DMS114 treated with DMSO at 0.1 percent for 48 hours (cell line): ENCODE measurements around the gene RCC1.
A peak's percentile ranks its signal among the peaks of the same experiment; 100 is the strongest.
"Not testable (repeated sequence)": the region's sequence is repeated elsewhere in the genome, so short reads cannot be mapped to it uniquely, and the experiment has no call there.

Source experiments
- DNase-seq: peaks from one replicate; lab custom pipeline; 2025; ENCODE audit not compliant: unreplicated experiment; lab: John Stamatoyannopoulos, UW

Gene RCC1, protein sequence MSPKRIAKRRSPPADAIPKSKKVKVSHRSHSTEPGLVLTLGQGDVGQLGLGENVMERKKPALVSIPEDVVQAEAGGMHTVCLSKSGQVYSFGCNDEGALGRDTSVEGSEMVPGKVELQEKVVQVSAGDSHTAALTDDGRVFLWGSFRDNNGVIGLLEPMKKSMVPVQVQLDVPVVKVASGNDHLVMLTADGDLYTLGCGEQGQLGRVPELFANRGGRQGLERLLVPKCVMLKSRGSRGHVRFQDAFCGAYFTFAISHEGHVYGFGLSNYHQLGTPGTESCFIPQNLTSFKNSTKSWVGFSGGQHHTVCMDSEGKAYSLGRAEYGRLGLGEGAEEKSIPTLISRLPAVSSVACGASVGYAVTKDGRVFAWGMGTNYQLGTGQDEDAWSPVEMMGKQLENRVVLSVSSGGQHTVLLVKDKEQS

DNA sequence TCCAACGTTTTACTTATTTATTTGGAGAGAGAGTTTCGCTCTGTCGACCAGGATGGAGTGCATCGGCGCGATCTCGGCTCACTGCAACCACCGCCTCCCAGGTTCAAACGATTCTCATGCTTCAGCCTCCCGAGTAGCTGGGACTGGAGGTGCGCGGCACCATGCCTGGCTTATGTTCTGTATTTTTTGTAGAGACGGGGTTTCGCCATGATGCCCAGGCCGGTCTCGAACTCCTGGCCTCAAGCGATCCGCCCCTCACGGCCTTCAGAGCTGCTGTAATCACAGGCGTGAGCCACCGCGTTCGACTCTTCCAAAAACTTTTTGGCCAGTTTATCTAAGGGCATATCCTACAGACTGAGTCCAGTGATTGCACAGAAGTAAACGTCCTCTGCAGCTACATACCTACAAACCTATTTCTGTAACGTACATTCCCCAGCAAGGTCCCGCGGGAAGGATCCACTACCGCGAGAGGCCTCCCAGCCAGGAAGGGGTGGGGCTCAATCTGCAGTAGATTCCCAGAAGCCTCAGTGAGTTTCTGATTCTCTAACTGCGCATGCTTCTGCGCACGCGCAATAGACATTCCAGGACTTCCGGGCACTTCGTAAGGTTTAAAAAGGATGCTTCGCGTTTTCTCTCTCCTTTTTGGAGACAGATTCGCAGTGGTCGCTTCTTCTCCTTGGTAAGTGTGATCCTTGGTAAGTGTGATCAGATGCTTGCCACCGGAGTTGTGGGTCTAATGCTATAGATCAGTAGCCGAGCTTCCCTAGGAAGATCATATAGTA is at the start of gene RCC1:
Gene RCC1 (plus strand): TSS at position 638 of the 782 bp plus-strand sequence. CDS start 23,824 bp downstream, outside the sequence.
- DNase-seq: peak; percentile 95

DNA sequence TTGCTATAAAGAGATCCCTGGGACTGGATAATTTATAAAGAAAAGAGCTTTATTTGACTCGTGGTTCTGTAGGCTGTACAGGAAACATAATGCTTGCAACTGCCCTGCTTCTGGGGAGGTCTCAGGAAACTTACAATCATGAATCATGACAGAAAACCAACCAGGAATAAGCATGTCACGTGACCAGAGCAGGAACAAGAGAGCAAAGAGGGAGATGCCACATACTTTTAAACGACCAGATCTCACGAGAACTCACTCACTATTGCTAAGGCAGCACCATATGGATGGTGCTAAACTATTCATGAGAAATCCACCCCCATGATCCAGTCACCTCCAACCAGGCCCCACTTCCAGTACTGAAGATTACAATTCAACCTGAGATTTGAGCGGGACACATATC is 49.8 kb upstream of the RCC1 start:
- no peak for DNase-seq

DNA sequence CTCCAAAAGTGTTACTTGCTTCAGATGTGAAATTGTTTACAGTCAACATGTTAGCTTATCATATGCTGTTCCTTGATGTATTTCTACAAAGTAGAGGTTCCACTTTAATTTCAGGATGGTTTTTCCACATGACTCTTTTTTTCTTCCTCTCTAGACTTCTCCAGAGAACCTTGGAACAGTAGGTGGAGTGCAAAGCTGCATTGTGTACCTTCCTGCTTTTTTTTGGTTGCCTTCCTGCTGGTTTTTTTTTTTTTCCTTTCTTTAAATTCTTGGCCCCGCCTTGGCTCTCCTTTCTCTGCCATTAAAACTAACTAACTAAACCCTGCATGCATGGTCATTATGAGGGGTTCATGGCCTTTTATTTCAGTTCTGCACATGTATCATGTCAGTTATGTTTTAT is 48.2 kb upstream of the RCC1 start:
- no peak for DNase-seq

DNA sequence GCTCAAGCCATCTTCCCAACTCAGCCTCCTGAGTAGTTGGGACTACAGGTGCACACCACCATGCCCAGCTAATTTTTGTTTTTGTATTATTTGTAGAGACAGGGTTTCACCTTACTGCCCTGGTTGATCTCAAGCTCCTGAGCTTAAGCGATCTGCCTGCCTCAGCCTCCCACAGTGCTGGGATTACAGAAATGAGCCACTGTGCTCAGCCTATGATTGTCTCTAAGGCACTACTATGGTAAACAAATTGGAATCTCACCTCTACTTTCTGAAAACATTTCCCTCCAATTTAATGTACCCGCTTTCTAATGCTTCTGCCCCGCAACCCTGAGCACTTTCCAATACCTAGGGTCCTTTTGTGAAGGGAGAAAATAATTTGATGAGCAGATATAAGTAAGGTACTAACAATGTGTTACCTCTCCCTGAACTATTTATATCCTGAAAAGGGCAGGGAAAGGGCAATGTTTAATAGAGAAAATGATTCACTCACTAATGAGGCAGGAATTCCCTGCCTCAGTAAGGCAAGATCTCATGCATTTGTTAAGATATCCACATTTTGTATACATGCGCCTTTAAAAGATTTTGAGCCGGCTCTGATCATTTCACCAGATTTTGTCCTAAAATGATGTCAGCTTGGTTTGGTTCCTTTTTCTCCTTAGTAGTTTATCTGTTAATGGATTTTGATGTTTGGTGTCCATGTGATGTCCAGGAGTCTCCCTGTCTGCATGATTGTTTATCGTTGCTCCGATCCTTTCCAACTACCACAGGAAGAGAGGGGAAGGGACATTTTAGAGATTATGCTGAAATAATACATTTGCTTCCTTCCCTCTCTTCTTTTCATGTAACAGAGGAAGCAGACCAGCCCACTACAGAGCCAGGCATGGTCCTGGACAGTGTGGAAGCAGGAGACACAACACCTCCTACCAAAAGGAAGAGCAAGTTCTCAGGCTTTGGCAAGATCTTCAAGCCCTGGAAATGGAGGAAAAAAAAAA is 47.3 kb upstream of the RCC1 start:
- no peak for DNase-seq

DNA sequence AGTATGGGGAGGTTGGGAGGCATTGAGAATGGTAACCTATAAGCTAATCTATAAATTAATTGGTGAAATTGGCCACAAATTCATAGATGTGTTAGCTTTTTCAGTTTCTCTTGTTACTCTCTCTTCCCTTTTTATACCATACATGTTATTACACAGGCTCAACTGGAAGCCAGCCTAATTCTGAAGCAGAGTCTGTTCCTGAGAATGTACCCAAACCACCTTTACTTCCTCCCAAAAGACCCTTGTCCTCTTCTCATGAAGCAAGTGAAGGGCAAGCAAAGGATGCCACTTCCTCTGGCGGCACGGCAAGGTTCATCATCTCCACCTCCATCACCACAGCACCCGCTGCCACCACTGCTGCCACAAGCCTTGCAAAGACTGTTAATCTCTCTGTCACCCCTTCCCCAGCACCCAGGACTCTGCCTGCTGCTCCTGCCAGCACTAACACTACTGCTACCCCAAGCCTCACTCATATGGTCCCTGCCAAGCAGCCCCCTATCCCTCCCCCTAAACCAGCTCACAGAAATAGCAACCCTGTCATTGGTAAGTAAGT is 39.5 kb upstream of the RCC1 start:
- DNase-seq: no peak

DNA sequence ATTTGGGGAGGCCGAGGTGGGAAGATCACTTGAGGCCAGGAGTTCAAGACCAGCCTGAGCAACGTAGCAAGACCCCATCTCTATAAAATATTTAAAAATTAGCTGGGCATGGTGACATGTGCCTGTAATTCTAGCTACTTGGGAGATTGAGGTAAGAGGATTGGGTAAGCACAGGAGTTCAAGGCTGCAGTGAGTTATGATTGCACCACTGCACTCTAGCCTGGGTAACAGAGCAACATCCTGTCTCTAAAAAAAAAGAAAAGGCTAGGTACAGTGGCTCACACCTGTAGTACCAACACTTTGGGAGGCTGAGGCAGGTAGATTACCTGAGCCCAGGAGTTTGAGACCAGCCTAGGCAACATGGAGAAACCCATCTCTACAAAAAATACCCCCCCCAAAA is 35.7 kb upstream of the RCC1 start:
- DNase-seq: no peak

DNA sequence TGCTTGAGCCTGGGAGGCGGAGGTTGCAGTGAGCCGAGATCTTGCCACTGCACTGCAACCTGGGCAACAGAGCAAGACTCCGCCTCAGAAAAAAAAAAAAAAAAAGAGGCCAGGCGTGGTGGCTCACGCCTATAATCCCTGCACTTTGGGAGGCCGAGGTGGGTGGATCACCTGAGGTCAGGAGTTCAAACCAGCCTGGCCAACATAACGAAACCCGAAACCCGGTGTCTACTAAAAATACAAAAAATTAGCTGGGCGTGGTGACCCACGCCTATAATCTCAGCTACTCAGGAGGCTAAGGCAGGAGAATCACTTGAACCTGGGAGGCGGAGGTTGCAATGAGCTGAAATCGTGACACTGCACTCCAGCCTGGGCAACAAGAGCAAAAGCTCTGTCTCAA is 26.3 kb upstream of the RCC1 start:
- DNase-seq: not testable (repeated sequence)

DNA sequence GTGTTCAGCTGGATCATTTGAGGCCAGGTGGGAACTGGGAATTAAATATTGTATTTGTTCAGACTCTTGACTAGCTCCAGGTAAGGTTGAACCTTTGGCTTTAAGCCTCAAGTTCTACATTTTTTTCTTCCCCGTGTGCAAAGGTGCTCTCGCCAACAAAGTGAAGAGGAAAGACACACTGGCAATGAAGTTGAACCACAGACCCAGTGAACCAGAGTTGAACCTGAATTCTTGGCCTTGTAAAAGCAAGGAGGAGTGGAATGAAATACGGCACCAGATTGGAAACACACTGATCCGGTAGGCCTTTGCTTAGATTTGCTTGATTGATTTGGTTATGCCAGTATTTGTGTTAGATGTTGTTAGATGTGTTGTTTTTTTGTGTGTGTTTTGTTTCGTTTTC is 25.5 kb upstream of the RCC1 start:
- no peak for DNase-seq

DNA sequence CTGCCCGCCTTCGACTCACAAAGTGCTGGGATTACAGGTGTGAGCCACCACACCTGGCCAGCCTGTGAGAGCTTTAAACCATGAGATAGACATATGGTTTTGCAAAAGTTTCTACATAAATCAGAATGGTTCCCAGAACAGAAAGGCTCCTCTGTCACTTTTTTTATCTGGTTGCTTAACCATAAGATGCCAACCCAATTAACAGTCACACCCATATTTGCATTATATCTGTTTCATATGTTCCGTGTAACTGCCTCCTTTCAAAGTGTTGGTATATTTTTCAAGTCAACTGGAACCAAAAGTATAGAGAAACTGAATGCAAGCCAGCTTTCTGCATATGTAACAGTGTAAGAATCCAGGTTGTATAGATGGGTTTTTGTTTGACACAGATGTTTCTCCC is 23.7 kb upstream of the RCC1 start:
- no peak for DNase-seq

DNA sequence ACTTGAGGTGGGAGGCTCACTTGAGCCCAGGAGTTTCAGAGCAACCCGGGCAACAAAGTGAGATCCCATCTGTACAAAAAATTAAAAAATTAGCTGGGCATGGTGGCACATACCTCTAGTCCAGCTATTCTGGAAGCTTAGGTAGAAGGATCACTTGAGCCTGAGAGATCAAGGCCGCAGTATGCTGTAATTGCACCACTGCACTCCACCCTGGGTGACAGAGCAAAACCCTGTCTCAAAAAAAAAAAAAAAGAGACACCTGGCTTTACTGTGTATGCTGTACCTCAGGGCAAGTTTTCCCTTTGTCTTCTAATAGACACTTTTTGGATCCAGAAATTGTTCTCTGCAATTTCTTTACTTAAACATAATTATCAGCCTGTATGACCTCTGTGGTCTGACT is 23.1 kb upstream of the RCC1 start:
- no peak for DNase-seq

DNA sequence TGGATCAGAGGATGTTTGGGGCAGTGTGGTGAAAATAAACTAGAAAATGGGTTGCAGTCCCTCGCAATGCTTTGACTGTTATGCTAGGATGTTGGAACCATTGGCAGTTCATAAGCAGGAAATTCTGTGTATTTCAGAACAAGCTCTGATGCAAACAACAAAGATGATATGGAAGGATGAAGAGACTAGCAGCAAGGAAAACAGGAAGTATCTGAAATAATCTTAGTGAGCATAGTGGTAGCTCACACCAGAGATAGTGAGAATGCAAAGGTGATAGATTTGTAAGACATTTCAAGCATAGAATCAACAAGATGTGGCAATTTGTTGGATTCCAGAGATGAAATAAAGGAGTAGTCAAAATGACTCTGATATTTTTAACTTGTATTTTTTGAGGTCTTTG is 11.1 kb upstream of the RCC1 start:
- DNase-seq: no peak

DNA sequence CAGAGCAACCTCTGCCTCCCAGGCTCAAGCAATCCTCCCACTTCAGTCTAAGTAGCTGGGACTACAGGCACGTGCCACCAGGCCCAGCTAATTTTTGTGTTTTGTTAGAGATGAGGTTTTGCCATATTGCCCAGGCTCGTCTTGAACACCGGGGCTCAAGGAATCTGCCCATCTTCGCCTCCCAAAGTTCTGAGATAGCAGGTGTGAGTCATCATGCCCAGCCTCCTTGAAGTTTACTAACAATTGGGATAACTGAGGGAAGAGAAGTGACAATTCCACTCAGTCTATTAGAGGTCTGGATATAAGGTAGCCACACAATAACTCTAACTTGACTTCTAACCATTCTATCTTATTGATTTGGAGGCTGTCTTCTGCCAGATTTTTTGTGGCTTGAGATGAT is 6.3 kb upstream of the RCC1 start:
- DNase-seq: no peak

DNA sequence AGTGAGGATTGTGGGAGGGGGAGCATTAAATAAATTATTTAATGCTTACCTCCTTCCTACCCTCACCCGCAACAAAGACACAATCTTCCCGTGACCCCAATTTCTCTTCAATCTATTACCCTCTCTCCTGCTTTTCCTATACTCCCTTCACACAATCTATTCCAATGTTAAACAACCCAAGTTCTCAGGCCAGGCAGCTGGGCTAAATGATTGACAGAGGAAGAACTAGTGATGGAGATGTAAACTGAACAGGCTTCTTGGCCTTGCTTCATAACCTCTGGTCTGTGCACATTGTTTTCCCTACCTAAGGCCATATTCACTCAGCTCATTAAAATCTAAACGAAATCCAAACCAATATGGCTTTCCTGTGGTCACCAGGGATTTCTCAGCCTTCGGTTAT is 3.9 kb upstream of the RCC1 start:
- no peak for DNase-seq

DNA sequence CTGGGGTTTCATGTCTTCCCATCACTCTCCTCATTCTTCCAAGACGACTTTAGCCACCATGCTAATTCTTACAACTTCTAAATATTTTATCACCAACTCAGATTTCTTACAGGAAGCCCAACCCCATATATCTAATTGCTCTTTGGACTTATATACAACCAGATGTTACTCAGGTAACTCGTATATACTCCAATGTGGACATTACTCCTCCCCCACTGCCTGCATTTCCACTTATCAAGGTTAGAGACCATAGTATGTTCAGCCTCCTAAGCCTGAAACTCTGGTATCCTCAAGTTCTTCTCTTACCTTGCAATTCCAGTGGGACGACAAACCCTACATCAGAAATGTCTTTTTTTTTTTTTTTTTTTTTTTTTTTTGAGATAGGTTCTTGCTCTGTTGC is 2.7 kb upstream of the RCC1 start:
- no peak for DNase-seq

DNA sequence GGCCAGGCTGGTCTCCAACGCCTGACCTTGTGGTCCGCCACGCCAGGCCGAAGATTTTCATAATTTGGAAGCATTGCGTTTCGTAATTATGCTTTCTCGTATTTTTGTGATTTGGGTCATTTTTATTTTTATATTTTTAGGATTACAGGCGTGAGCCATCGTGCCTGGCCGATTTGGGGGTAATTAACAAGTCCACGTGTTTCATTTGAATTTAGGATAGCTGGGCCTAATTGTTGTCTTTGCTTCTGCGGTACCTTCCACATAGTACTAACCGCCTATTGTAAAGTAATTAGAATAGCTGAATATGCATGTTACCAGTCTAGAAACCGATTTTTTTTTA is 1.0 kb downstream of the RCC1 start:
- no peak for DNase-seq

DNA sequence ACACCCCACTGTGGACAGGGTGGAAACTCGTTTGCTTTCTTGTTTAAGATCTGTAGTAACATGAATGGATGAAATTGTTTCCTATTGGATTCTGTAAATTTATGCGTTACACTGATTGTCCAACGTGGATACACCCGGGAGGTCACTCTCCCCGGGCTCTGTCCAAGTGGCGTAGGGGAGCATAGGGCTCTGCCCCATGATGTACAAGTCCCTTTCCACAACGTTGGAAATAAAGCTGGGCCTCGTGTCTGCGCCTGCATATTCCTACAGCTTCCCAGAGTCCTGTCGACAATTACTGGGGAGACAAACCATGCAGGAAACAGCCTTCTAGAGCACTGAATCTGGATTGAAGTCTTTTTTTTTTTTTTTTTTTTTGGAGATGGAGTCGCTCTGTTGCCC is 1.4 kb downstream of the RCC1 start:
- DNase-seq: no peak

DNA sequence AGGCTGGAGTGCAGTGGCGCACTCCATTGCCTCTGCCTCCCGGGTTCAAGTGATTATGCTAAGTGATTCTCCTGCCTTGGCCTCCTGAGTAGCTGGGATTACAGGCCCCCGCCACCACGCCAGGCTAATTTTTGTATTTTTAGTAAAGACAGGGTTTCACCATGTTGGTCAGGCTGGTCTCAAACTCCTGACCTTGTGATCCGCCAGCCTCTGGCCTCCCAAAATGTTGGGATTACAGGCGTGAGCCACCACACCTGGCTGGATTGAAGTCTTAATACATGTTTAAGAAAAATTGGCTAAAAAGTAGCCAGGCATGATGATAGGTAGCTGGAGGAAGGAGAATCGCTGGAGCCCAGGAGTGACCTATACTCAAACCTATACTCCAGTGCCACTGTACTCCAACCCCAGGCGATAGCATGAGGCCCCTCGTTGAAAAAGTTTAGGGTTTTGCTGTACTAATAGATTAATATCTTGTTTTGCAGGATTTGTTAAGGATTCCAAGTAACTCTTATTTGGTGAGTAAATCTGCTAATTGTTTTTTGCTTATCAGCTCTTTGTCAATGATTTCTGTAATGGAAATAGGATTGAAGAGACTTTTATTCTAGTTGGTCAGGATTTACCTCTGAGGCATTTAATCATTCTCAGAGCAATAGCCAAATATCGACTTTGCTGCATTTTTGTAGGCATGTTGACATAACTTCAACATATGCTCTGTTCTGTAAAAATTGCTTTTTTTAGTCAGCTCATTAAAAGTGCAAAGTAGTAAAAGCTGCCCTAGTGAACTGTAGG is 2.0 kb downstream of the RCC1 start:
- DNase-seq: no peak

DNA sequence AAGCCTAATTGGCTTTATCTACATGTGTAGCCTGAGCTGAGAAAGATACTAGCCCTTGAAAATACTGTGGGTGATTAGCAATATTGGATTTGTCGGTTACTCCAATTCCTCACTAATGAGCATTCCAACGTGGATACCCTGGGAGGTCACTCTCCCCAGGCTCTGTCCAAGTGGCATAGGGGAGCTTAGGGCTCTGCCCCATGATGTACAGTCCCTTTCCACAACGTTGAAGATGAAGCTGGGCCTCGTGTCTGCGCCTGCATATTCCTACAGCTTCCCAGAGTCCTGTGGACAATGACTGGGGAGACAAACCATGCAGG is 2.6 kb downstream of the RCC1 start:
- no peak for DNase-seq

DNA sequence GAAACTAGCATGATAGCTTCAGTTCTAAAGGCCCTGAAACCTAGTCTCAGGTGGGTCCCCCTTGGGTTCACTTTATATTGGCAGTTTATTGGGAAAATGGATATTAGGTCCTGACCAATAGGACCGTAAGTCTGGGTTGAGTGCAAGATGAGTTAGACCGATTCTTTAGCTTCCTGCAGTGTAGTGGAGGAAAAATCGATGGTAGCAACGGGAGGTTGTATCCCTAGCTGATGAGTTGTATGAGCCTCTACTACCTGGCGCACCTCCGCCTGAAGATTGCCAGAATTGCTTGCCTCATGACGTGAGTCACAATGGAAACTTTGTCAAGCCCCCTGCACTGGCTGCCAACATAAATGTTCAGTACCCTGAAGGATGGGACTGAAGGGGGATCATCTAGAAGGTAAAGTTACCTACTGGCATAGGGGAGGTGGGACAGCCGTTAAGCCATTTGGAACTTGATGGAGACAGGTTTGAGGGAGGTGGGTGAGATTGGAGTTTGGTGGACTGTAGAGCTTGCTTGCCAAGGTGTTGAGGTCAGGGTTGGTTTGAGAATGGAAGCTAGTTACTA is 3.9 kb downstream of the RCC1 start:
- peak; percentile 60 for DNase-seq
